ENCODE results near the gene LRRC28.
A peak's percentile ranks its signal among the peaks of the same experiment; 100 is the strongest.

Gene LRRC28

GRCh38 chr15:99425657-99426301, 174.5 kb downstream of the LRRC28 start:
- no peak overlapping the region for H3K4me3 ChIP-seq (ENCODE audit: insufficient read length, low read depth)
- H3K36me3 ChIP-seq (ENCODE audit: insufficient read depth, insufficient read length, low read length): no peaks in the 10 kb centered on the region
- no peaks in the 10 kb centered on the region for H3K27me3 ChIP-seq (ENCODE audit: insufficient read depth, insufficient read length)
- H3K4me1 ChIP-seq (ENCODE audit: insufficient read depth, insufficient read length): peaks cover 13% of the 10 kb centered on the region
- H3K9ac ChIP-seq (ENCODE audit: insufficient read length, low read depth): peak overlapping the region; percentile 23
- H3K9me3 ChIP-seq (ENCODE audit: insufficient read depth, low read length): no peaks in the 10 kb centered on the region
- no peak for DNase-seq (ENCODE audit: low read depth, low spot score)
- no peak for TF ChIP-seq SUZ12 (IDR thresholded peaks at IDR 0.05; ENCODE audit: extremely low read depth, insufficient read depth, insufficient read length)

GRCh38 chr15:99426431-99427105, 175.3 kb downstream of the LRRC28 start:
- Histone ChIP-seq H3K36me3 (ENCODE audit: insufficient read depth, insufficient read length, low read length) (no peaks in the 10 kb centered on the region), H3K27me3 (ENCODE audit: insufficient read depth, insufficient read length) (no peaks in the 10 kb centered on the region), H3K4me3 (ENCODE audit: insufficient read length, low read depth) (no peak overlapping the region), H3K4me1 (ENCODE audit: insufficient read depth, insufficient read length) (peaks cover 13% of the 10 kb centered on the region), H3K9ac (ENCODE audit: insufficient read length, low read depth) (no peak overlapping the region), H3K9me3 (ENCODE audit: insufficient read depth, low read length) (no peaks in the 10 kb centered on the region)
- DNase-seq (ENCODE audit: low read depth, low spot score): no peak
- TF ChIP-seq SUZ12 (IDR thresholded peaks at IDR 0.05; ENCODE audit: extremely low read depth, insufficient read depth, insufficient read length) (no peak), ZNF274 (IDR thresholded peaks at IDR 0.05; ENCODE audit: low read depth, low read length) (no peak), YY1 (IDR thresholded peaks at IDR 0.05; ENCODE audit: insufficient read depth, insufficient read length) (no peak)

- TF ChIP-seq SUZ12 (IDR thresholded peaks at IDR 0.05; ENCODE audit: extremely low read depth, insufficient read depth, insufficient read length): no peak
- no peak for TF ChIP-seq YY1 (IDR thresholded peaks at IDR 0.05; ENCODE audit: insufficient read depth, insufficient read length)
- TF ChIP-seq ZNF274 (IDR thresholded peaks at IDR 0.05; ENCODE audit: low read depth, low read length): no peak
- H3K4me3 ChIP-seq (ENCODE audit: insufficient read length, low read depth): no peak overlapping the region
- no peak for DNase-seq (ENCODE audit: low read depth, low spot score)
- H3K36me3 ChIP-seq (ENCODE audit: insufficient read depth, insufficient read length, low read length): no peaks in the 10 kb centered on the region
- H3K4me1 ChIP-seq (ENCODE audit: insufficient read depth, insufficient read length): peaks cover 13% of the 10 kb centered on the region
- no peaks in the 10 kb centered on the region for H3K9me3 ChIP-seq (ENCODE audit: insufficient read depth, low read length)
- H3K9ac ChIP-seq (ENCODE audit: insufficient read length, low read depth): no peak overlapping the region
- H3K27me3 ChIP-seq (ENCODE audit: insufficient read depth, insufficient read length): no peaks in the 10 kb centered on the region
Measured at GRCh38 chr15:99427210-99427609, 175.9 kb downstream of the LRRC28 start.

- Histone ChIP-seq H3K36me3 (ENCODE audit: insufficient read depth, insufficient read length, low read length) (no peaks in the 10 kb centered on the region), H3K4me3 (ENCODE audit: insufficient read length, low read depth) (no peak overlapping the region), H3K4me1 (ENCODE audit: insufficient read depth, insufficient read length) (peaks cover 13% of the 10 kb centered on the region), H3K9ac (ENCODE audit: insufficient read length, low read depth) (no peak overlapping the region), H3K9me3 (ENCODE audit: insufficient read depth, low read length) (no peaks in the 10 kb centered on the region), H3K27me3 (ENCODE audit: insufficient read depth, insufficient read length) (no peaks in the 10 kb centered on the region)
- no peak for DNase-seq (ENCODE audit: low read depth, low spot score)
- no peak for TF ChIP-seq YY1 (IDR thresholded peaks at IDR 0.05; ENCODE audit: insufficient read depth, insufficient read length)
- no peak for TF ChIP-seq ZNF274 (IDR thresholded peaks at IDR 0.05; ENCODE audit: low read depth, low read length)
- no peak for TF ChIP-seq SUZ12 (IDR thresholded peaks at IDR 0.05; ENCODE audit: extremely low read depth, insufficient read depth, insufficient read length)
Measured at GRCh38 chr15:99427668-99428361, 176.5 kb downstream of the LRRC28 start.

GRCh38 chr15:99429681-99430081, 178.4 kb downstream of the LRRC28 start:
- TF ChIP-seq SUZ12 (IDR thresholded peaks at IDR 0.05; ENCODE audit: extremely low read depth, insufficient read depth, insufficient read length) (no peak), ZNF274 (IDR thresholded peaks at IDR 0.05; ENCODE audit: low read depth, low read length) (no peak), YY1 (IDR thresholded peaks at IDR 0.05; ENCODE audit: insufficient read depth, insufficient read length) (no peak)
- Histone ChIP-seq H3K9ac (ENCODE audit: insufficient read length, low read depth) (no peak overlapping the region), H3K4me3 (ENCODE audit: insufficient read length, low read depth) (no peak overlapping the region), H3K9me3 (ENCODE audit: insufficient read depth, low read length) (no peaks in the 10 kb centered on the region), H3K36me3 (ENCODE audit: insufficient read depth, insufficient read length, low read length) (no peaks in the 10 kb centered on the region), H3K27me3 (ENCODE audit: insufficient read depth, insufficient read length) (no peaks in the 10 kb centered on the region), H3K4me1 (ENCODE audit: insufficient read depth, insufficient read length) (peaks cover 18% of the 10 kb centered on the region)
- no peak for DNase-seq (ENCODE audit: low read depth, low spot score)

- no peaks in the 10 kb centered on the region for H3K9me3 ChIP-seq (ENCODE audit: insufficient read depth, low read length)
- H3K4me3 ChIP-seq (ENCODE audit: insufficient read length, low read depth): no peak overlapping the region
- DNase-seq (ENCODE audit: low read depth, low spot score): no peak
- no peak for TF ChIP-seq SUZ12 (IDR thresholded peaks at IDR 0.05; ENCODE audit: extremely low read depth, insufficient read depth, insufficient read length)
- no peak for TF ChIP-seq YY1 (IDR thresholded peaks at IDR 0.05; ENCODE audit: insufficient read depth, insufficient read length)
- no peak for TF ChIP-seq ZNF274 (IDR thresholded peaks at IDR 0.05; ENCODE audit: low read depth, low read length)
- H3K36me3 ChIP-seq (ENCODE audit: insufficient read depth, insufficient read length, low read length): no peaks in the 10 kb centered on the region
- no peaks in the 10 kb centered on the region for H3K27me3 ChIP-seq (ENCODE audit: insufficient read depth, insufficient read length)
- H3K4me1 ChIP-seq (ENCODE audit: insufficient read depth, insufficient read length): peaks cover 11% of the 10 kb centered on the region
- no peak overlapping the region for H3K9ac ChIP-seq (ENCODE audit: insufficient read length, low read depth)
Measured at GRCh38 chr15:99430881-99431401, 179.7 kb downstream of the LRRC28 start.

- no peaks in the 10 kb centered on the region for H3K27me3 ChIP-seq (ENCODE audit: insufficient read depth, insufficient read length)
- H3K9me3 ChIP-seq (ENCODE audit: insufficient read depth, low read length): no peaks in the 10 kb centered on the region
- no peak overlapping the region for H3K4me3 ChIP-seq (ENCODE audit: insufficient read length, low read depth)
- no peaks in the 10 kb centered on the region for H3K36me3 ChIP-seq (ENCODE audit: insufficient read depth, insufficient read length, low read length)
- H3K4me1 ChIP-seq (ENCODE audit: insufficient read depth, insufficient read length): peaks cover 9% of the 10 kb centered on the region
- DNase-seq (ENCODE audit: low read depth, low spot score): no peak
- TF ChIP-seq SUZ12 (IDR thresholded peaks at IDR 0.05; ENCODE audit: extremely low read depth, insufficient read depth, insufficient read length) (no peak), YY1 (IDR thresholded peaks at IDR 0.05; ENCODE audit: insufficient read depth, insufficient read length) (no peak), ZNF274 (IDR thresholded peaks at IDR 0.05; ENCODE audit: low read depth, low read length) (no peak)
- H3K9ac ChIP-seq (ENCODE audit: insufficient read length, low read depth): no peak overlapping the region
Measured at GRCh38 chr15:99431661-99432091, 180.4 kb downstream of the LRRC28 start.

Data from NT2/D1 (cell line).